HEK293 (cell line): ENCODE results near the gene KCNV2.

Experiments
- ZNF174 ChIP-seq: fragments of 450-650 bp; formaldehyde crosslinking; IDR thresholded peaks from 2 replicates; pipeline ENCODE4 v1.5.0; 2017; ENCODE audit warnings: missing biosample characterization, mild to moderate bottlenecking, missing genetic modification characterization
- ZNF274 ChIP-seq, 2 experiments: fragments of 200-500 bp in 1 of 2; fragments of 450-650 bp in 1 of 2; sonication (Bioruptor generic) in 1 of 2; formaldehyde crosslinking in 1 of 2; IDR thresholded peaks; 2 replicates each; pipeline versions ENCODE4 v1.5.1 to v1.6.1; 2014 to 2016; ENCODE audit warnings: borderline replicate concordance in 1 of 2, inconsistent platforms in 1 of 2, low read length in 1 of 2, missing biosample characterization in 1 of 2, missing genetic modification characterization in 1 of 2
- TF ChIP-seq, protein P1 (sequence below): fragments of 450-650 bp; formaldehyde crosslinking; IDR thresholded peaks from 2 replicates; pipeline ENCODE4 v1.5.1; 2016; ENCODE audit warnings: missing biosample characterization, missing genetic modification characterization
- TF ChIP-seq, protein P2 (sequence below): fragments of 450-650 bp; formaldehyde crosslinking; IDR thresholded peaks from 2 replicates; pipeline ENCODE4 v1.5.1; 2016; ENCODE audit warnings: missing biosample characterization, missing genetic modification characterization

DNA sequence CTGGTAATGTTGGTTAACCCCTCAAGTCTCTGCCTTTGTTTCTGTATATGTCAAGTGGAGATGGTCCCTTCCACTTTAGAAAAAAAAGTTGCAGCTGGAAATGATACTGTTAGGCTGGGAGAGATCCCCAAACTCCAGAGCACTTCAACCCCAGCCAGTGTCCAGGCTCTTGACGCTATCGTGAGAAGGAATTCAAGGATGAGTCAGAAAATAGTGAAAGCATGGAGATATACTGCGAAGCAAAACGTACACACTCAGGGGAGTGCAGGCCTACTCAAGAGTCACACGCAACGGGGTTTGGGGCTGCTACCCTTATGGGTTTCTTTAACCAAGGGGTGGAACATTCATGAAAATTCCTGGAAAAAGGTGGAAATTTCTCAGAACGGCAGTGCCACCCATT lies 24.9 kb downstream of the KCNV2 start:
- no peak for TF ChIP-seq ZNF274 (IDR thresholded peaks at IDR 0.05; ENCODE audit: low read length)
- TF ChIP-seq ZNF274 (tag by site-specific recombination; IDR thresholded peaks at IDR 0.05; ENCODE audit: borderline replicate concordance) = no peak
- TF ChIP-seq, protein P1, sequence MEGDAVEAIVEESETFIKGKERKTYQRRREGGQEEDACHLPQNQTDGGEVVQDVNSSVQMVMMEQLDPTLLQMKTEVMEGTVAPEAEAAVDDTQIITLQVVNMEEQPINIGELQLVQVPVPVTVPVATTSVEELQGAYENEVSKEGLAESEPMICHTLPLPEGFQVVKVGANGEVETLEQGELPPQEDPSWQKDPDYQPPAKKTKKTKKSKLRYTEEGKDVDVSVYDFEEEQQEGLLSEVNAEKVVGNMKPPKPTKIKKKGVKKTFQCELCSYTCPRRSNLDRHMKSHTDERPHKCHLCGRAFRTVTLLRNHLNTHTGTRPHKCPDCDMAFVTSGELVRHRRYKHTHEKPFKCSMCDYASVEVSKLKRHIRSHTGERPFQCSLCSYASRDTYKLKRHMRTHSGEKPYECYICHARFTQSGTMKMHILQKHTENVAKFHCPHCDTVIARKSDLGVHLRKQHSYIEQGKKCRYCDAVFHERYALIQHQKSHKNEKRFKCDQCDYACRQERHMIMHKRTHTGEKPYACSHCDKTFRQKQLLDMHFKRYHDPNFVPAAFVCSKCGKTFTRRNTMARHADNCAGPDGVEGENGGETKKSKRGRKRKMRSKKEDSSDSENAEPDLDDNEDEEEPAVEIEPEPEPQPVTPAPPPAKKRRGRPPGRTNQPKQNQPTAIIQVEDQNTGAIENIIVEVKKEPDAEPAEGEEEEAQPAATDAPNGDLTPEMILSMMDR (tag by site-specific recombination) = no peak
- TF ChIP-seq, protein P2, sequence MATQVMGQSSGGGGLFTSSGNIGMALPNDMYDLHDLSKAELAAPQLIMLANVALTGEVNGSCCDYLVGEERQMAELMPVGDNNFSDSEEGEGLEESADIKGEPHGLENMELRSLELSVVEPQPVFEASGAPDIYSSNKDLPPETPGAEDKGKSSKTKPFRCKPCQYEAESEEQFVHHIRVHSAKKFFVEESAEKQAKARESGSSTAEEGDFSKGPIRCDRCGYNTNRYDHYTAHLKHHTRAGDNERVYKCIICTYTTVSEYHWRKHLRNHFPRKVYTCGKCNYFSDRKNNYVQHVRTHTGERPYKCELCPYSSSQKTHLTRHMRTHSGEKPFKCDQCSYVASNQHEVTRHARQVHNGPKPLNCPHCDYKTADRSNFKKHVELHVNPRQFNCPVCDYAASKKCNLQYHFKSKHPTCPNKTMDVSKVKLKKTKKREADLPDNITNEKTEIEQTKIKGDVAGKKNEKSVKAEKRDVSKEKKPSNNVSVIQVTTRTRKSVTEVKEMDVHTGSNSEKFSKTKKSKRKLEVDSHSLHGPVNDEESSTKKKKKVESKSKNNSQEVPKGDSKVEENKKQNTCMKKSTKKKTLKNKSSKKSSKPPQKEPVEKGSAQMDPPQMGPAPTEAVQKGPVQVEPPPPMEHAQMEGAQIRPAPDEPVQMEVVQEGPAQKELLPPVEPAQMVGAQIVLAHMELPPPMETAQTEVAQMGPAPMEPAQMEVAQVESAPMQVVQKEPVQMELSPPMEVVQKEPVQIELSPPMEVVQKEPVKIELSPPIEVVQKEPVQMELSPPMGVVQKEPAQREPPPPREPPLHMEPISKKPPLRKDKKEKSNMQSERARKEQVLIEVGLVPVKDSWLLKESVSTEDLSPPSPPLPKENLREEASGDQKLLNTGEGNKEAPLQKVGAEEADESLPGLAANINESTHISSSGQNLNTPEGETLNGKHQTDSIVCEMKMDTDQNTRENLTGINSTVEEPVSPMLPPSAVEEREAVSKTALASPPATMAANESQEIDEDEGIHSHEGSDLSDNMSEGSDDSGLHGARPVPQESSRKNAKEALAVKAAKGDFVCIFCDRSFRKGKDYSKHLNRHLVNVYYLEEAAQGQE (tag by site-specific recombination) = no peak
- TF ChIP-seq ZNF174 (tag by site-specific recombination) = no peak
